SU-DHL-6 (cell line): Measurements from ENCODE around the gene KRTCAP2.
A peak's percentile ranks its signal among the peaks of the same experiment; 100 is the strongest.

Experiments
- H2AFZ ChIP-seq: fragments of 200-600 bp; sonication (generic); 2 replicates; pipeline ENCODE4 v1.6.1; 2014; ENCODE audit warnings: low read depth, mild to moderate bottlenecking, moderate library complexity, mixed read lengths, antibody characterized with exemption, low read length; ENCODE audit not compliant: severe bottlenecking
- H3F3A ChIP-seq: fragments of 200-600 bp; shearing (Covaris generic); 2 replicates; pipeline ENCODE4 v1.6.0; 2016; ENCODE audit warnings: antibody characterized with exemption, mild to moderate bottlenecking; ENCODE audit not compliant: insufficient read depth
- H3K27ac ChIP-seq: fragments of 200-600 bp; sonication (generic); 2 replicates; pipeline ENCODE4 v1.5.1; 2016; ENCODE audit warnings: low read depth, mild to moderate bottlenecking, low read length, moderate library complexity, mixed read lengths
- H3K27me3 ChIP-seq: fragments of 200-600 bp; sonication (generic), shearing (Covaris generic); 2 replicates; pipeline ENCODE4 v1.6.0; 2014; ENCODE audit warnings: mild to moderate bottlenecking, low read length
- H3K36me3 ChIP-seq: fragments of 200-600 bp; sonication (generic); 2 replicates; pipeline ENCODE4 v1.6.1; 2014; ENCODE audit warnings: mild to moderate bottlenecking, low read length, mixed read lengths
- H3K4me2 ChIP-seq: fragments of 300-600, 200-600 bp; shearing (Covaris generic), sonication (generic); 2 replicates; pipeline ENCODE4 v1.6.0; 2014; ENCODE audit warnings: low read length, low read depth, mild to moderate bottlenecking; ENCODE audit not compliant: poor library complexity, severe bottlenecking
- H3K4me3 ChIP-seq: fragments of 200-600 bp; sonication (generic); 2 replicates; pipeline ENCODE4 v1.5.1; 2014; ENCODE audit warnings: antibody characterized with exemption, low read length, mild to moderate bottlenecking, mixed read lengths; ENCODE audit not compliant: insufficient read depth, poor library complexity, severe bottlenecking
- H3K79me2 ChIP-seq: fragments of 200-600 bp; sonication (generic); 2 replicates; pipeline ENCODE4 v1.6.1; 2014; ENCODE audit warnings: mild to moderate bottlenecking, low read length, moderate library complexity; ENCODE audit not compliant: insufficient read depth
- H3K9ac ChIP-seq: fragments of 200-600 bp; sonication (generic); 2 replicates; pipeline ENCODE4 v1.7.0; 2014; ENCODE audit warnings: mild to moderate bottlenecking, low read length
- H3K9me2 ChIP-seq: fragments of 200-600 bp; sonication (generic); replicated peaks from 2 replicates; pipeline ENCODE4 v1.6.1; 2014; ENCODE audit warnings: low read length; ENCODE audit not compliant: insufficient read depth
- H3K9me3 ChIP-seq: fragments of 200-600 bp; sonication (generic); 2 replicates; pipeline ENCODE4 v1.6.1; 2014; ENCODE audit warnings: low read length, mixed read lengths; ENCODE audit not compliant: insufficient read depth
- H4K20me1 ChIP-seq: fragments of 200-600 bp; sonication (generic); 2 replicates; pipeline ENCODE4 v1.6.1; 2014; ENCODE audit warnings: low read depth, mild to moderate bottlenecking, antibody characterized with exemption, low read length, moderate library complexity, mixed read lengths
- CTCF ChIP-seq: fragments of 200-600 bp; sonication (generic); IDR thresholded peaks from one replicate; pipeline ENCODE4 v1.5.1; 2017; ENCODE audit warnings: antibody characterized with exemption, mild to moderate bottlenecking, low read length, moderate library complexity; ENCODE audit not compliant: insufficient read depth, poor library complexity, severe bottlenecking
- EZH2phosphoT487 ChIP-seq: fragments of 200-600 bp; sonication (generic), shearing (Covaris generic); conservative IDR thresholded peaks from 2 replicates; pipeline ENCODE4 v1.6.1; 2018; ENCODE audit warnings: mild to moderate bottlenecking, antibody characterized with exemption, low read length, moderate library complexity, mixed read lengths

The KRTCAP2 gene

GRCh38 chr1:155175281-155175926, 2.3 kb upstream of the KRTCAP2 start:
- no peak overlapping the region for H3K4me3 ChIP-seq
- no peaks in the 10 kb centered on the region for H3K9me3 ChIP-seq
- H3K27ac ChIP-seq: no peak overlapping the region
- no peaks in the 10 kb centered on the region for H4K20me1 ChIP-seq
- H3K27me3 ChIP-seq: no peaks in the 10 kb centered on the region
- no peaks in the 10 kb centered on the region for H3K9me2 ChIP-seq
- TF ChIP-seq EZH2phosphoT487 (no peak), CTCF (no peak)
- H3K4me2 ChIP-seq: no peak overlapping the region
- no peaks in the 10 kb centered on the region for H3K36me3 ChIP-seq
- H3F3A ChIP-seq: peaks cover 7% of the 10 kb centered on the region
- H3K9ac ChIP-seq: no peak overlapping the region
- H3K79me2 ChIP-seq: peaks cover 14% of the 10 kb centered on the region
- no peak overlapping the region for H2AFZ ChIP-seq

- H3K79me2 ChIP-seq: peaks cover 14% of the 10 kb centered on the region
- TF ChIP-seq CTCF (no peak), EZH2phosphoT487 (no peak)
- H3K9me3 ChIP-seq: no peaks in the 10 kb centered on the region
- H2AFZ ChIP-seq: no peak overlapping the region
- H3K9ac ChIP-seq: peak overlapping the region; percentile 98
- H3K27me3 ChIP-seq: no peaks in the 10 kb centered on the region
- H3K36me3 ChIP-seq: no peaks in the 10 kb centered on the region
- peak overlapping the region; percentile 95 for H3K4me3 ChIP-seq
- H3F3A ChIP-seq: peaks cover 7% of the 10 kb centered on the region
- no peak overlapping the region for H3K27ac ChIP-seq
- H3K9me2 ChIP-seq: no peaks in the 10 kb centered on the region
- peak overlapping the region; percentile 73 for H3K4me2 ChIP-seq
- H4K20me1 ChIP-seq: no peaks in the 10 kb centered on the region
These were observed 1.5 kb upstream of the KRTCAP2 start for GRCh38 chr1:155174324-155175280.

- Histone ChIP-seq H3K36me3 (no peaks in the 10 kb centered on the region), H3K9me3 (no peaks in the 10 kb centered on the region)
These were observed 597 bp upstream of the KRTCAP2 start, which contains the start of gene TRIM46 for GRCh38 chr1:155173478-155174323. TRIM46 (plus strand) TSS chr1:155173849; CDS start chr1:155173967, 118 bp downstream.

More at GRCh38 chr1:155173478-155174323, 597 bp upstream of the KRTCAP2 start, which contains the start of gene TRIM46:
- peaks cover 7% of the 10 kb centered on the region for H3F3A ChIP-seq
- H4K20me1 ChIP-seq: no peaks in the 10 kb centered on the region
- peak within 1 kb of the TSS; percentile 82 for H2AFZ ChIP-seq
- H3K9ac ChIP-seq: peak within 1 kb of the TSS; percentile 98
- TF ChIP-seq CTCF (no peak), EZH2phosphoT487 (no peak)
- peak within 1 kb of the TSS; percentile 95 for H3K4me3 ChIP-seq
- peaks cover 14% of the 10 kb centered on the region for H3K79me2 ChIP-seq
- peak within 1 kb of the TSS; percentile 76 for H3K27ac ChIP-seq
- H3K9me2 ChIP-seq: no peaks in the 10 kb centered on the region
- H3K27me3 ChIP-seq: no peaks in the 10 kb centered on the region
- peak within 1 kb of the TSS; percentile 73 for H3K4me2 ChIP-seq
